GM10248 (cell line): ENCODE data around the gene BEND5.

Experiments used
- CTCF ChIA-PET: fragments of 300-600 bp; sonication (Branson Sonifier 250); formaldehyde crosslinking; extraction: SDS; loops from one replicate; lab custom pipeline; 2021; ENCODE audit warnings: antibody characterized with exemption; lab: Yijun Ruan, JAX
- POLR2A ChIA-PET: fragments of 350-650 bp; sonication (Branson Sonifier 250); formaldehyde crosslinking; extraction: SDS; loops from one replicate; lab custom pipeline; 2020; ENCODE audit warnings: antibody characterized with exemption; lab: Yijun Ruan, JAX
- DNase-seq: peaks from one replicate; pipeline ENCODE4 v3.0.0; 2012; ENCODE audit errors: extremely low spot score
- TF ChIP-seq, protein P1 (sequence below): IDR thresholded peaks from 2 replicates; pipeline ENCODE4 v1.5.1; 2012; ENCODE audit warnings: mild to moderate bottlenecking, low read depth; ENCODE audit errors: extremely low read depth, missing control alignments, control extremely low read depth

Gene BEND5

DNA sequence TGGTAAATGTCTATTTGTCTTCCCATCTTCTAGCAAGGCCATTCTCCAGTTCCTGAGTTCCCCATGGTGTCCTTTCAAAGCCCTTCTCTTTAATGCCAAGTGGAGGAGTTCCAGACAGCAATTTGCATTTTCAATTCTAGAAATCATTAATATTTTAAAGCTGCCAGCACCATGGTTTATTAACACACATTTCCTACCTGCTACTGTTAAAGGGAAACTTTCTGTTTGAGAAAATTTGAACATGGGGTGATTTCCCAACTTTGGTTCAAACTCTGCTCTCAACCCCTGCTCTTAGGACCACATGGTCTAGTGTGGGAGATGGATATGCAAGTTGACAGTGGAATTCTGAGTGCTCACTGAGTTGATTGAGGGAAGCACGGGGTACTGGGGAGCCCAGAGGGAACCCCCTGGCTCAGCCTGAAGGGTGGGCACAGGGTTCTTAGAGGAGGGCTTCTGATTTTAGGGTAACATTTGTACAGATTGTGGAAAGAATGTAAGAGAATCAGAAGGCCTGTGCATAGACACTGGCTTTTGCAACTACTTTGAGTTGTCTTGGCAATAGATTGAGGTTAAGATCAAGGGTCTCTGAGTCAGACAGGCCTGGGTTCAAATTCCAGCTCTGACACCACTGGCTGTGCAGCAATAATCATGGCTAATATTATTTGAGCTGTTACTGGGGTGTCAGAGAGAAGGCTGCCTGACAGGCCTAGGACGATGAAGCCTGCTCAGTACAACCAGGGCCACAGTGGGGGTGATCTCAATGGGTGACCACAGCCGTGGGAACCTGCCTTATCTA lies 97.8 kb downstream of the BEND5 start:
- DNase-seq = no peak
- ChIA-PET CTCF (interaction anchor here (1.4 to 22.2 kb wide), 8 partner anchors 13 to 140 kb away, joined by 5 to 281 read pairs (median 14); no protein-coding TSS in a partner anchor), POLR2A (no interaction called here)
- TF ChIP-seq, protein P1, sequence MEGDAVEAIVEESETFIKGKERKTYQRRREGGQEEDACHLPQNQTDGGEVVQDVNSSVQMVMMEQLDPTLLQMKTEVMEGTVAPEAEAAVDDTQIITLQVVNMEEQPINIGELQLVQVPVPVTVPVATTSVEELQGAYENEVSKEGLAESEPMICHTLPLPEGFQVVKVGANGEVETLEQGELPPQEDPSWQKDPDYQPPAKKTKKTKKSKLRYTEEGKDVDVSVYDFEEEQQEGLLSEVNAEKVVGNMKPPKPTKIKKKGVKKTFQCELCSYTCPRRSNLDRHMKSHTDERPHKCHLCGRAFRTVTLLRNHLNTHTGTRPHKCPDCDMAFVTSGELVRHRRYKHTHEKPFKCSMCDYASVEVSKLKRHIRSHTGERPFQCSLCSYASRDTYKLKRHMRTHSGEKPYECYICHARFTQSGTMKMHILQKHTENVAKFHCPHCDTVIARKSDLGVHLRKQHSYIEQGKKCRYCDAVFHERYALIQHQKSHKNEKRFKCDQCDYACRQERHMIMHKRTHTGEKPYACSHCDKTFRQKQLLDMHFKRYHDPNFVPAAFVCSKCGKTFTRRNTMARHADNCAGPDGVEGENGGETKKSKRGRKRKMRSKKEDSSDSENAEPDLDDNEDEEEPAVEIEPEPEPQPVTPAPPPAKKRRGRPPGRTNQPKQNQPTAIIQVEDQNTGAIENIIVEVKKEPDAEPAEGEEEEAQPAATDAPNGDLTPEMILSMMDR = no peak
